Coronary artery (tissue), 2 donors: ENCODE data around the gene RASGRF1.
"Not testable (repeated sequence)": the region's sequence is repeated elsewhere in the genome, so short reads cannot be mapped to it uniquely, and the experiment has no call there.

ENCODE experiments used
- DNase-seq: peaks from one replicate; pipeline ENCODE4 v3.0.0-alpha.2; 2017; ENCODE audit warnings: low spot score
- H3K27ac ChIP-seq, 2 donors: fragments of 200-600 bp; sonication (generic); one replicate each; pipeline ENCODE4 v1.5.1; 2016 to 2019
- H3K4me3 ChIP-seq: fragments of 200-600 bp; sonication (generic); 2 replicates; pipeline ENCODE4 v1.5.1; 2016; ENCODE audit warnings: mild to moderate bottlenecking, moderate library complexity
- TF ChIP-seq, protein P1 (sequence below): fragments of 200-600 bp; sonication (generic); IDR thresholded peaks from one replicate; pipeline ENCODE4 v1.5.1; 2019; ENCODE audit warnings: antibody characterized with exemption

RASGRF1 gene

GRCh38 chr15:78931439-78932257, 158.9 kb downstream of the RASGRF1 start:
- Histone ChIP-seq H3K4me3 (no peak overlapping the region), H3K27ac (no peak overlapping the region)
- DNase-seq = no peak
- TF ChIP-seq, protein P1, sequence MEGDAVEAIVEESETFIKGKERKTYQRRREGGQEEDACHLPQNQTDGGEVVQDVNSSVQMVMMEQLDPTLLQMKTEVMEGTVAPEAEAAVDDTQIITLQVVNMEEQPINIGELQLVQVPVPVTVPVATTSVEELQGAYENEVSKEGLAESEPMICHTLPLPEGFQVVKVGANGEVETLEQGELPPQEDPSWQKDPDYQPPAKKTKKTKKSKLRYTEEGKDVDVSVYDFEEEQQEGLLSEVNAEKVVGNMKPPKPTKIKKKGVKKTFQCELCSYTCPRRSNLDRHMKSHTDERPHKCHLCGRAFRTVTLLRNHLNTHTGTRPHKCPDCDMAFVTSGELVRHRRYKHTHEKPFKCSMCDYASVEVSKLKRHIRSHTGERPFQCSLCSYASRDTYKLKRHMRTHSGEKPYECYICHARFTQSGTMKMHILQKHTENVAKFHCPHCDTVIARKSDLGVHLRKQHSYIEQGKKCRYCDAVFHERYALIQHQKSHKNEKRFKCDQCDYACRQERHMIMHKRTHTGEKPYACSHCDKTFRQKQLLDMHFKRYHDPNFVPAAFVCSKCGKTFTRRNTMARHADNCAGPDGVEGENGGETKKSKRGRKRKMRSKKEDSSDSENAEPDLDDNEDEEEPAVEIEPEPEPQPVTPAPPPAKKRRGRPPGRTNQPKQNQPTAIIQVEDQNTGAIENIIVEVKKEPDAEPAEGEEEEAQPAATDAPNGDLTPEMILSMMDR = no peak

DNA sequence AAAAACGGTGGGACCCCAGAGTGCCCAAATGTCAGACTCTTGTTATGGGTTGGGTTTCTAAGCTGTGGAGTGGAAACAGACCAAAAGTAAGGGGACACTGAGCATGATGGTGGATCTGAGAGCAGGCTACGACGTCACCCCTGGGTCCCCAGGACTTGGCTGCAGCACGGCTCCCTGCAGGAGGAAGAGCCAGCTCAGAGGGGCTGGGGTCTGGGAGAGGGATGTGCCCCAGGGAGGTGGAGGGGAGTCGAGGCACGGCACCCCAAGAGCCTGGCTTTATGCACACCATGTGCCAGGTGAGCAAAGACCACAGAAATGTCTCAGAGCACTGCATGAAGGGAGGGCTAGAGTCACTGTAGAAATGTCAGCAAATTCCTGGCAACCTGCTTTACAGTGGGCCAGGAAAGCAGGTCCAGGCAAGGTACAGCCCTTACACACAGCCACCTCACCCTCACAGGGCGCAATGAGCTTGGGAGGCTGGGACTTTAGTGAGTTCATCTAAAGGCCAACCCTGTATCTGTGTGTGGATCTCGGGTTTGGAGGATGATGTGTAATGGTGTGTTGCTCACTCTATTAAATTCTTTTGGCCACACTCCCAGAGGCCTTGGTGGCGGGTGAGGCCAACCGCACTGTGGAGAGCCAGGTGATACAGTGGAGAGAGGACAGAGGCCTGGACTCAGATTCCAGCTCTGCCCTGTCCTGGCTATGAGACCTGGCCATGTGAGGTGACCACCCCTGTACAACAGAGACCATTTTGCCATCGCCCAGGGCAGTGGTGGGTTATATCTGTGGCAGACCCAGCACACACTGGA, 159.8 kb downstream of the RASGRF1 start:
- no peak for DNase-seq
- TF ChIP-seq, protein P1 = no peak
- Histone ChIP-seq H3K4me3 (no peak overlapping the region), H3K27ac (no peak overlapping the region)

GRCh38 chr15:78929536-78930264, 160.9 kb downstream of the RASGRF1 start:
- DNase-seq = no peak
- Histone ChIP-seq H3K27ac (no peak overlapping the region), H3K4me3 (no peak overlapping the region)
- TF ChIP-seq, protein P1 = no peak

- no peak for DNase-seq
- Histone ChIP-seq H3K4me3 (no peak overlapping the region), H3K27ac (no peak overlapping the region)
- TF ChIP-seq, protein P1 = no peak
Observed at GRCh38 chr15:78928616-78929093, 161.9 kb downstream of the RASGRF1 start.

GRCh38 chr15:78928176-78928575, 162.4 kb downstream of the RASGRF1 start:
- H3K4me3 ChIP-seq, H3K27ac ChIP-seq, DNase-seq: not testable (repeated sequence)

- H3K27ac ChIP-seq = no peak overlapping the region
- DNase-seq = no peak
- no peak overlapping the region for H3K4me3 ChIP-seq
- TF ChIP-seq, protein P1 = no peak
Observed at GRCh38 chr15:78927077-78927790, 163.3 kb downstream of the RASGRF1 start.
